ENCODE results near the gene TENT4B. TPM values are rescaled to one million over a fixed set of nuclear protein-coding genes. Genes with fewer than 3 reads are reported as not detected.

TENT4B gene
- total RNA-seq, 1 experiment from 2014 or later: 13.0 TPM

- Histone ChIP-seq H2BK15ac (ENCODE audit: low read depth, low read length) (no peak overlapping the region), H3K4me1 (ENCODE audit: insufficient read depth, low read length) (0 out of 2 replicates have a peak, but pooled peaks cover 3% of the 10 kb centered on the region), H3T11ph (ENCODE audit: low read length) (no peak overlapping the region), H3K4me2 (ENCODE audit: insufficient read depth, insufficient read length, low read length) (no peak overlapping the region), H2AK5ac (ENCODE audit: insufficient read length, low read length) (no peak overlapping the region), H3K4ac (ENCODE audit: low read depth, low read length) (no peak overlapping the region), H2BK120ac (ENCODE audit: low read depth, low read length, poor library complexity, severe bottlenecking) (no peak overlapping the region), H3K27ac (ENCODE audit: insufficient read length, low read depth, low read length) (no peak overlapping the region), H3K18ac (ENCODE audit: insufficient read length, low read depth, low read length) (no peak overlapping the region), H4K5ac (ENCODE audit: insufficient read length, low read depth, low read length) (no peak overlapping the region), H4K8ac (replicated peaks; ENCODE audit: insufficient read length, low read depth, low read length) (no peak overlapping the region), H2AFZ (ENCODE audit: low read length) (no peak overlapping the region), H3K9ac (ENCODE audit: extremely low read depth, insufficient read length, low read length) (no peak overlapping the region), H2BK20ac (ENCODE audit: low read depth, low read length, poor library complexity, severe bottlenecking) (no peak overlapping the region), H3K9me3 (ENCODE audit: control insufficient read depth, low read depth, low read length) (no peaks in the 10 kb centered on the region), H2BK12ac (ENCODE audit: insufficient read length, low read depth, low read length) (no peak overlapping the region), H4K20me1 (ENCODE audit: control insufficient read depth, insufficient read depth, insufficient read length) (no peaks in the 10 kb centered on the region), H3K56ac (ENCODE audit: insufficient read length, low read depth, low read length) (no peak overlapping the region), H3K79me1 (ENCODE audit: insufficient read depth, low read depth, low read length, poor library complexity, severe bottlenecking) (no peaks in the 10 kb centered on the region), H4K91ac (ENCODE audit: insufficient read length, low read depth, low read length) (no peak overlapping the region), H3K14ac (ENCODE audit: insufficient read depth, low read length) (no peak overlapping the region), H2BK5ac (ENCODE audit: insufficient read length, low read length) (no peak overlapping the region), H3K79me2 (ENCODE audit: insufficient read depth, low read length) (no peaks in the 10 kb centered on the region), H3K27me3 (ENCODE audit: insufficient read depth, low read length) (no peaks in the 10 kb centered on the region), H3K23me2 (ENCODE audit: insufficient read length, low read depth, low read length, poor library complexity, severe bottlenecking) (no peaks in the 10 kb centered on the region), H3K23ac (ENCODE audit: insufficient read length, low read depth, low read length) (no peak overlapping the region)
- no peak for DNase-seq
- Mint-ChIP-seq H3K9me3 (peaks cover 2 to 5% of the 10 kb centered on the region in 2 experiments; a peak in 3 of 5 replicates), H3K4me1 (peaks cover 16 to 27% of the 10 kb centered on the region in 2 experiments), H3K27me3 (ENCODE audit: low read depth) (no peaks in the 10 kb centered on the region; the same call in 1 of the 2 replicates), H3K27ac (no peak overlapping the region; a peak in 1 of 7 replicates), H3K4me3 (no peak overlapping the region), H3K36me3 (ENCODE audit: insufficient read depth in 1 of 3, low read depth in 3 of 3) (peaks cover 0 to 9% (median 0%) of the 10 kb centered on the region in 3 experiments; a peak in 3 of 7 replicates)
- WGBS (ENCODE audit: extremely low coverage, insufficient read length, low lambda C conversion rate): no CpG with 5 or more reads among the region's 3 CpGs
- TF ChIP-seq, protein P1, sequence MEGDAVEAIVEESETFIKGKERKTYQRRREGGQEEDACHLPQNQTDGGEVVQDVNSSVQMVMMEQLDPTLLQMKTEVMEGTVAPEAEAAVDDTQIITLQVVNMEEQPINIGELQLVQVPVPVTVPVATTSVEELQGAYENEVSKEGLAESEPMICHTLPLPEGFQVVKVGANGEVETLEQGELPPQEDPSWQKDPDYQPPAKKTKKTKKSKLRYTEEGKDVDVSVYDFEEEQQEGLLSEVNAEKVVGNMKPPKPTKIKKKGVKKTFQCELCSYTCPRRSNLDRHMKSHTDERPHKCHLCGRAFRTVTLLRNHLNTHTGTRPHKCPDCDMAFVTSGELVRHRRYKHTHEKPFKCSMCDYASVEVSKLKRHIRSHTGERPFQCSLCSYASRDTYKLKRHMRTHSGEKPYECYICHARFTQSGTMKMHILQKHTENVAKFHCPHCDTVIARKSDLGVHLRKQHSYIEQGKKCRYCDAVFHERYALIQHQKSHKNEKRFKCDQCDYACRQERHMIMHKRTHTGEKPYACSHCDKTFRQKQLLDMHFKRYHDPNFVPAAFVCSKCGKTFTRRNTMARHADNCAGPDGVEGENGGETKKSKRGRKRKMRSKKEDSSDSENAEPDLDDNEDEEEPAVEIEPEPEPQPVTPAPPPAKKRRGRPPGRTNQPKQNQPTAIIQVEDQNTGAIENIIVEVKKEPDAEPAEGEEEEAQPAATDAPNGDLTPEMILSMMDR (conservative IDR thresholded peaks at IDR 0.05): no peak
Observed at GRCh38 chr16:50278251-50278650, 125.1 kb downstream of the TENT4B start.
